Ascending aorta (tissue), 2 donors: ENCODE data around the gene FBH1. TPM values are rescaled to one million over a fixed set of nuclear protein-coding genes. Genes with fewer than 3 reads are reported as not detected.

Experiments used
- DNase-seq, 2 donors: peaks; one replicate each; pipeline ENCODE4 v3.0.0-alpha.2; 2019; ENCODE audit warnings: low spot score in 2 of 2
- H3K27ac ChIP-seq, 2 donors: fragments of 200-600 bp; sonication (generic); one replicate each; pipeline ENCODE4 v1.5.1; 2016 to 2017; ENCODE audit warnings: mild to moderate bottlenecking in 1 of 2
- H3K27me3 ChIP-seq: fragments of 200-600 bp; sonication (generic); one replicate; pipeline ENCODE4 v1.5.1; 2017
- H3K36me3 ChIP-seq, 2 donors: fragments of 200-600 bp; sonication (generic); one replicate each; pipeline ENCODE4 v1.5.1; 2016
- H3K4me1 ChIP-seq, 2 donors: fragments of 200-600 bp; sonication (generic); one replicate each; pipeline ENCODE4 v1.5.1; 2016 to 2017; ENCODE audit warnings: mild to moderate bottlenecking in 1 of 2
- H3K4me3 ChIP-seq, 2 donors: fragments of 200-600 bp; sonication (generic); one replicate each; pipeline ENCODE4 v1.5.1; 2016 to 2017; ENCODE audit warnings: mild to moderate bottlenecking in 1 of 2
- H3K9me3 ChIP-seq, 2 donors: fragments of 200-600 bp; sonication (generic); one replicate each; pipeline ENCODE4 v1.5.1; 2016
- CTCF ChIP-seq, 3 experiments: fragments of 200-600 bp in 2 of 3; fragments of 450-650 bp in 1 of 3; sonication (generic) in 2 of 3; IDR thresholded peaks; one replicate each; pipeline ENCODE4 v1.5.1; 2016 to 2019; ENCODE audit warnings: antibody characterized with exemption in 3 of 3, mild to moderate bottlenecking in 1 of 3, moderate library complexity in 1 of 3
- intact Hi-C: fragments of 100-400 bp; cut with DNase I; formaldehyde crosslinking; loops from one replicate; pipeline ENCODE4 v1.15.1; 2023
- total RNA-seq: library from RNA; depleted of rRNA; stranded (reverse); fragments of >200 nt; gene quantifications from one replicate; pipeline ENCODE4 v1.1.0, GENCODE V29; 2016

The FBH1 gene
- total RNA-seq, 1 donor from 2014 or later, result 43.0 TPM

- intact Hi-C loops, result no loop called here
- no peak for DNase-seq
- Histone ChIP-seq H3K27ac (no peak overlapping the region), H3K9me3 (no peaks in the 10 kb centered on the region), H3K4me1 (no peaks in the 10 kb centered on the region), H3K36me3 (no peaks in the 10 kb centered on the region), H3K4me3 (no peak overlapping the region), H3K27me3 (no peaks in the 10 kb centered on the region)
- no peak for TF ChIP-seq CTCF (IDR thresholded peaks at IDR 0.05)
These were observed 78.8 kb downstream of the FBH1 start for GRCh38 chr10:5968681-5969453.

- Histone ChIP-seq H3K4me1 (peaks cover 0 to 2% of the 10 kb centered on the region in 2 donors), H3K4me3 (no peak overlapping the region), H3K9me3 (no peaks in the 10 kb centered on the region), H3K27me3 (no peaks in the 10 kb centered on the region), H3K27ac (no peak overlapping the region), H3K36me3 (no peaks in the 10 kb centered on the region)
- no peak for TF ChIP-seq CTCF (IDR thresholded peaks at IDR 0.05)
- no peak for DNase-seq
- intact Hi-C loops, result loop anchor here (10.0 kb wide), 1 partner anchor 285 kb away; the partner anchor contains the start of gene TASOR2
These were observed 80.0 kb downstream of the FBH1 start for GRCh38 chr10:5970066-5970465.

GRCh38 chr10:5970527-5970926 lies 80.5 kb downstream of the FBH1 start:
- Histone ChIP-seq H3K27me3 (no peaks in the 10 kb centered on the region), H3K9me3 (no peaks in the 10 kb centered on the region), H3K4me1 (peaks cover 0 to 7% of the 10 kb centered on the region in 2 donors), H3K4me3 (no peak overlapping the region), H3K27ac (peak overlapping the region in 1 of 2 donors; percentile 19), H3K36me3 (no peaks in the 10 kb centered on the region)
- intact Hi-C loops, result loop anchor here (10.0 kb wide), 1 partner anchor 286 kb away; the partner anchor contains the start of gene TASOR2
- no peak for DNase-seq
- TF ChIP-seq CTCF (IDR thresholded peaks at IDR 0.05), result no peak

- Histone ChIP-seq H3K27ac (peak overlapping the region; percentile 19 to 22), H3K4me3 (no peak overlapping the region), H3K9me3 (no peaks in the 10 kb centered on the region), H3K27me3 (no peaks in the 10 kb centered on the region), H3K36me3 (no peaks in the 10 kb centered on the region), H3K4me1 (peaks cover 0 to 12% of the 10 kb centered on the region in 2 donors)
- TF ChIP-seq CTCF (IDR thresholded peaks at IDR 0.05), result no peak
- intact Hi-C loops, result loop anchor here (10.0 kb wide), 1 partner anchor 287 kb away; the partner anchor contains the start of gene TASOR2
- DNase-seq, result no peak
These were observed 81.3 kb downstream of the FBH1 start for GRCh38 chr10:5971315-5971832.

- no peak overlapping the region for H3K4me3 ChIP-seq
- intact Hi-C loops, result loop anchor here (10.0 kb wide), 1 partner anchor 287 kb away; the partner anchor contains the start of gene TASOR2
These were observed 81.8 kb downstream of the FBH1 start for GRCh38 chr10:5971886-5972285.

More at GRCh38 chr10:5971886-5972285, 81.8 kb downstream of the FBH1 start:
- H3K27me3 ChIP-seq, result no peaks in the 10 kb centered on the region
- H3K27ac ChIP-seq, result peak overlapping the region in 1 of 2 donors; percentile 19
- TF ChIP-seq CTCF (IDR thresholded peaks at IDR 0.05), result no peak
- H3K9me3 ChIP-seq, result no peaks in the 10 kb centered on the region
- H3K4me1 ChIP-seq, result peaks cover 0 to 12% of the 10 kb centered on the region in 2 donors
- no peaks in the 10 kb centered on the region for H3K36me3 ChIP-seq
- DNase-seq, result no peak
